Stomach (tissue), 4 donors: Measurements from ENCODE around the gene TANGO6.

Experiments used
- EP300 ChIP-seq: sonication (generic); formaldehyde crosslinking; IDR thresholded peaks from one replicate; pipeline ENCODE4 v1.6.1; 2017; ENCODE audit warnings: antibody characterized with exemption
- POLR2A ChIP-seq, 4 donors: fragments of 450-650 bp; IDR thresholded peaks; one replicate each; pipeline ENCODE4 v1.6.1; 2016; ENCODE audit warnings: antibody characterized with exemption in 4 of 4, control low read depth in 2 of 4, mild to moderate bottlenecking in 1 of 4, moderate library complexity in 1 of 4
- POLR2AphosphoS5 ChIP-seq, 3 donors: sonication (generic); formaldehyde crosslinking; IDR thresholded peaks; one replicate each; pipeline ENCODE4 v1.6.1; 2016; ENCODE audit warnings: antibody characterized with exemption in 3 of 3
- TF ChIP-seq, protein P1 (sequence below), 7 experiments: fragments of 450-650 bp in 4 of 7; fragments of 200-600 bp in 3 of 7; sonication (generic) in 3 of 7; IDR thresholded peaks; one replicate each; pipeline ENCODE4 v1.5.1; 2016 to 2019; ENCODE audit warnings: antibody characterized with exemption in 7 of 7, control low read depth in 2 of 7, mild to moderate bottlenecking in 1 of 7

GRCh38 chr16:68954911-68955635 is 111.7 kb downstream of the TANGO6 start:
- TF ChIP-seq, protein P1, sequence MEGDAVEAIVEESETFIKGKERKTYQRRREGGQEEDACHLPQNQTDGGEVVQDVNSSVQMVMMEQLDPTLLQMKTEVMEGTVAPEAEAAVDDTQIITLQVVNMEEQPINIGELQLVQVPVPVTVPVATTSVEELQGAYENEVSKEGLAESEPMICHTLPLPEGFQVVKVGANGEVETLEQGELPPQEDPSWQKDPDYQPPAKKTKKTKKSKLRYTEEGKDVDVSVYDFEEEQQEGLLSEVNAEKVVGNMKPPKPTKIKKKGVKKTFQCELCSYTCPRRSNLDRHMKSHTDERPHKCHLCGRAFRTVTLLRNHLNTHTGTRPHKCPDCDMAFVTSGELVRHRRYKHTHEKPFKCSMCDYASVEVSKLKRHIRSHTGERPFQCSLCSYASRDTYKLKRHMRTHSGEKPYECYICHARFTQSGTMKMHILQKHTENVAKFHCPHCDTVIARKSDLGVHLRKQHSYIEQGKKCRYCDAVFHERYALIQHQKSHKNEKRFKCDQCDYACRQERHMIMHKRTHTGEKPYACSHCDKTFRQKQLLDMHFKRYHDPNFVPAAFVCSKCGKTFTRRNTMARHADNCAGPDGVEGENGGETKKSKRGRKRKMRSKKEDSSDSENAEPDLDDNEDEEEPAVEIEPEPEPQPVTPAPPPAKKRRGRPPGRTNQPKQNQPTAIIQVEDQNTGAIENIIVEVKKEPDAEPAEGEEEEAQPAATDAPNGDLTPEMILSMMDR (IDR thresholded peaks at IDR 0.05) = no peak
- TF ChIP-seq POLR2A (IDR thresholded peaks at IDR 0.05) (no peak), POLR2AphosphoS5 (IDR thresholded peaks at IDR 0.05) (no peak), EP300 (no peak)
